HEK293 (cell line): ENCODE measurements around the gene MITF.

Experiments
- CTCF ChIP-seq: fragments of 450-650 bp; formaldehyde crosslinking; IDR thresholded peaks from 2 replicates; pipeline ENCODE4 v1.5.1; 2016; ENCODE audit warnings: missing biosample characterization, missing genetic modification characterization
- KLF10 ChIP-seq: fragments of 450-650 bp; IDR thresholded peaks from 2 replicates; pipeline ENCODE4 v1.5.1; 2018; ENCODE audit warnings: missing biosample characterization, mild to moderate bottlenecking, missing genetic modification characterization
- ZBTB17 ChIP-seq: fragments of 450-650 bp; formaldehyde crosslinking; IDR thresholded peaks from 2 replicates; pipeline ENCODE4 v1.5.1; 2016; ENCODE audit warnings: missing biosample characterization, missing genetic modification characterization
- ZBTB8A ChIP-seq: fragments of 450-650 bp; formaldehyde crosslinking; IDR thresholded peaks from 2 replicates; pipeline ENCODE4 v1.5.1; 2016; ENCODE audit warnings: missing biosample characterization, missing genetic modification characterization
- ZNF23 ChIP-seq: fragments of 450-650 bp; formaldehyde crosslinking; IDR thresholded peaks from 2 replicates; pipeline ENCODE4 v1.5.1; 2016; ENCODE audit warnings: missing biosample characterization, missing genetic modification characterization, borderline replicate concordance
- ZNF239 ChIP-seq: fragments of 450-650 bp; formaldehyde crosslinking; IDR thresholded peaks from 2 replicates; pipeline ENCODE4 v1.5.1; 2016; ENCODE audit warnings: missing biosample characterization, missing genetic modification characterization
- ZNF24 ChIP-seq: fragments of 450-650 bp; formaldehyde crosslinking; IDR thresholded peaks from 2 replicates; pipeline ENCODE4 v1.5.1; 2016; ENCODE audit warnings: missing biosample characterization, missing genetic modification characterization
- ZNF311 ChIP-seq: fragments of 450-650 bp; formaldehyde crosslinking; IDR thresholded peaks from 2 replicates; pipeline ENCODE4 v1.5.1; 2017; ENCODE audit warnings: missing biosample characterization, missing genetic modification characterization, borderline replicate concordance
- ZNF558 ChIP-seq: fragments of 450-650 bp; formaldehyde crosslinking; IDR thresholded peaks from 2 replicates; pipeline ENCODE4 v1.5.1; 2016; ENCODE audit warnings: missing biosample characterization, missing genetic modification characterization
- TF ChIP-seq, protein P1 (sequence below): fragments of 450-650 bp; formaldehyde crosslinking; IDR thresholded peaks from 2 replicates; pipeline ENCODE4 v1.5.1; 2016; ENCODE audit warnings: missing biosample characterization, missing genetic modification characterization

GRCh38 chr3:69932087-69932486 is 192.8 kb downstream of the MITF start:
- TF ChIP-seq ZNF24 (tag by site-specific recombination): no peak
- TF ChIP-seq ZNF23 (tag by site-specific recombination): no peak
- no peak for TF ChIP-seq CTCF
- no peak for TF ChIP-seq KLF10 (tag by site-specific recombination)
- TF ChIP-seq ZBTB17 (tag by site-specific recombination): no peak
- no peak for TF ChIP-seq ZNF239 (tag by site-specific recombination)
- no peak for TF ChIP-seq ZBTB8A
- no peak for TF ChIP-seq ZNF558
- TF ChIP-seq, protein P1, sequence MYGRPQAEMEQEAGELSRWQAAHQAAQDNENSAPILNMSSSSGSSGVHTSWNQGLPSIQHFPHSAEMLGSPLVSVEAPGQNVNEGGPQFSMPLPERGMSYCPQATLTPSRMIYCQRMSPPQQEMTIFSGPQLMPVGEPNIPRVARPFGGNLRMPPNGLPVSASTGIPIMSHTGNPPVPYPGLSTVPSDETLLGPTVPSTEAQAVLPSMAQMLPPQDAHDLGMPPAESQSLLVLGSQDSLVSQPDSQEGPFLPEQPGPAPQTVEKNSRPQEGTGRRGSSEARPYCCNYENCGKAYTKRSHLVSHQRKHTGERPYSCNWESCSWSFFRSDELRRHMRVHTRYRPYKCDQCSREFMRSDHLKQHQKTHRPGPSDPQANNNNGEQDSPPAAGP (tag by site-specific recombination): no peak
- TF ChIP-seq ZNF311 (tag by site-specific recombination): no peak
